ENCODE measurements around the gene SLC66A2. TPM values are rescaled to one million over a fixed set of nuclear protein-coding genes. Genes with fewer than 3 reads are reported as not detected.

Gene SLC66A2
- total and polyA plus RNA-seq, 3 donors from 2014 or later = 72.5 to 143 (median 87.0) TPM

GRCh38 chr18:79988451-79989194, 37.2 kb upstream of the SLC66A2 start, which contains the start of gene TXNL4A:
Gene TXNL4A, minus strand, starts transcription at chr18:79988563. Its CDS starts 171 bp downstream, at chr18:79988392.
- WGBS, 2 donors = 1 to 2% methylated on average over 8 to 64 of the region's 71 CpGs
- Histone ChIP-seq H3K36me3 (ENCODE audit: low read depth, missing control alignments) (no peaks in the 10 kb centered on the region), H3K27ac (peak within 1 kb of the TSS; percentile 96 to 97), H3K27me3 (no peaks in the 10 kb centered on the region), H3K9me3 (no peaks in the 10 kb centered on the region), H3K4me3 (peak within 1 kb of the TSS; percentile 87 to 99), H3K4me1 (peaks cover 3% of the 10 kb centered on the region)
- DNase-seq = peak; percentile 91
- peak; percentile 18 for TF ChIP-seq POLR2A (IDR thresholded peaks at IDR 0.05)
- TF ChIP-seq CTCF (IDR thresholded peaks at IDR 0.05) = no peak
- intact Hi-C loops (cut with DNase I; ENCODE audit: low total_unique reads) = no loop called here

- TF ChIP-seq CTCF (IDR thresholded peaks at IDR 0.05) (peak in 1 of 3 experiments; percentile 16), POLR2A (IDR thresholded peaks at IDR 0.05) (no peak)
- 0 to 3% methylated on average over 12 to 47 of the region's 48 CpGs for whole genome bisulfite sequencing, 2 donors
- H3K4me3 ChIP-seq = peak overlapping the region; percentile 87 to 99
- H3K27me3 ChIP-seq = no peaks in the 10 kb centered on the region
- intact Hi-C loops (cut with DNase I; ENCODE audit: low total_unique reads) = no loop called here
- peak overlapping the region; percentile 96 to 97 for H3K27ac ChIP-seq
- H3K36me3 ChIP-seq (ENCODE audit: low read depth, missing control alignments) = no peaks in the 10 kb centered on the region
- peaks cover 3% of the 10 kb centered on the region for H3K4me1 ChIP-seq
- peak; percentile 73 for DNase-seq
- H3K9me3 ChIP-seq = no peaks in the 10 kb centered on the region
Measured at GRCh38 chr18:79988071-79988450, 36.6 kb upstream of the SLC66A2 start.

- Histone ChIP-seq H3K9me3 (no peaks in the 10 kb centered on the region), H3K27ac (peak overlapping the region; percentile 96 to 97), H3K4me3 (peak overlapping the region; percentile 87 to 99), H3K36me3 (ENCODE audit: low read depth, missing control alignments) (no peaks in the 10 kb centered on the region), H3K27me3 (no peaks in the 10 kb centered on the region), H3K4me1 (peaks cover 3% of the 10 kb centered on the region)
- 0% methylated on average over 6 of the region's 6 CpGs for WGBS, 2 donors
- no peak for DNase-seq
- no peak for TF ChIP-seq POLR2A (IDR thresholded peaks at IDR 0.05)
- no peak for TF ChIP-seq CTCF (IDR thresholded peaks at IDR 0.05)
- intact Hi-C loops (cut with DNase I; ENCODE audit: low total_unique reads) = no loop called here
Measured at GRCh38 chr18:79987566-79987965, 36.1 kb upstream of the SLC66A2 start.

GRCh38 chr18:79986726-79987125, 35.3 kb upstream of the SLC66A2 start:
- intact Hi-C loops (cut with DNase I; ENCODE audit: low total_unique reads) = no loop called here
- no peak overlapping the region for H3K4me3 ChIP-seq
- H3K27ac ChIP-seq = no peak overlapping the region
- H3K36me3 ChIP-seq (ENCODE audit: low read depth, missing control alignments) = no peaks in the 10 kb centered on the region
- peaks cover 3% of the 10 kb centered on the region for H3K4me1 ChIP-seq
- no peaks in the 10 kb centered on the region for H3K9me3 ChIP-seq
- DNase-seq = no peak
- TF ChIP-seq CTCF (IDR thresholded peaks at IDR 0.05) (no peak), POLR2A (IDR thresholded peaks at IDR 0.05) (no peak)
- WGBS, 2 donors = 34 to 42% methylated on average over 7 of the region's 7 CpGs
- H3K27me3 ChIP-seq = no peaks in the 10 kb centered on the region

- 90 to 96% methylated on average over 12 of the region's 12 CpGs for WGBS, 2 donors
- no peak for TF ChIP-seq POLR2A (IDR thresholded peaks at IDR 0.05)
- TF ChIP-seq CTCF (IDR thresholded peaks at IDR 0.05) = no peak
- Histone ChIP-seq H3K4me3 (no peak overlapping the region), H3K4me1 (peaks cover 3% of the 10 kb centered on the region), H3K27ac (no peak overlapping the region), H3K36me3 (ENCODE audit: low read depth, missing control alignments) (no peaks in the 10 kb centered on the region), H3K9me3 (no peaks in the 10 kb centered on the region), H3K27me3 (no peaks in the 10 kb centered on the region)
- intact Hi-C loops (cut with DNase I; ENCODE audit: low total_unique reads) = no loop called here
- DNase-seq = no peak
Measured at GRCh38 chr18:79985172-79985571, 33.7 kb upstream of the SLC66A2 start.

Data from testis (tissue), 3 donors.